Peyer's patch (tissue), 4 donors: ENCODE results near the gene CASP8AP2. TPM values are rescaled to one million over a fixed set of nuclear protein-coding genes. Genes with fewer than 3 reads are reported as not detected.
"Not testable (repeated sequence)": the region's sequence is repeated elsewhere in the genome, so short reads cannot be mapped to it uniquely, and the experiment has no call there.

Experiments used
- DNase-seq, 3 donors: peaks; one replicate each; pipeline ENCODE4 v3.0.0-alpha.2; 2017 to 2019
- H3K27ac ChIP-seq, 4 donors: fragments of 200-600 bp; sonication (generic); one replicate each; pipeline ENCODE4 v1.5.1; 2016 to 2019
- H3K27me3 ChIP-seq, 2 donors: fragments of 200-600 bp; sonication (generic); one replicate each; pipeline ENCODE4 v1.5.1; 2019
- H3K36me3 ChIP-seq, 3 donors: fragments of 200-600 bp; sonication (generic); one replicate each; pipeline ENCODE4 v1.5.1; 2016 to 2019
- H3K4me1 ChIP-seq, 4 donors: fragments of 200-600 bp; sonication (generic); one replicate each; pipeline ENCODE4 v1.5.1; 2016 to 2019
- H3K4me3 ChIP-seq, 4 donors: fragments of 200-600 bp; sonication (generic); 1 replicate in 3 of 4; 2 replicates in 1 of 4; pipeline ENCODE4 v1.5.1; 2016 to 2019; ENCODE audit warnings: mild to moderate bottlenecking in 1 of 4
- H3K9me3 ChIP-seq, 4 donors: fragments of 200-600 bp; sonication (generic); one replicate each; pipeline ENCODE4 v1.5.1; 2016 to 2019; ENCODE audit warnings: mild to moderate bottlenecking in 1 of 4
- CTCF ChIP-seq, 6 experiments: fragments of 450-650 bp in 4 of 6; fragments of 200-600 bp in 2 of 6; sonication (generic) in 1 of 6; IDR thresholded peaks; one replicate each; pipeline ENCODE4 v1.5.1; 2017 to 2019; ENCODE audit warnings: antibody characterized with exemption in 6 of 6, mild to moderate bottlenecking in 3 of 6, moderate library complexity in 1 of 6
- POLR2A ChIP-seq, 2 donors: fragments of 450-650 bp; IDR thresholded peaks; one replicate each; pipeline ENCODE4 v1.5.1; 2017; ENCODE audit warnings: antibody characterized with exemption in 2 of 2, mild to moderate bottlenecking in 2 of 2, moderate library complexity in 2 of 2
- total RNA-seq, 4 donors: library from RNA; depleted of rRNA; stranded (reverse); fragments of >200 nt; gene quantifications; one replicate each; pipeline ENCODE4 v1.1.0, GENCODE V29; 2016

Gene CASP8AP2
- total RNA-seq, 4 donors from 2014 or later = 15.9 to 33.0 (median 19.2) TPM

- H3K36me3 ChIP-seq = no peaks in the 10 kb centered on the region
- H3K27ac ChIP-seq = no peak overlapping the region
- no peak for DNase-seq
- peaks cover 0 to 7% (median 0%) of the 10 kb centered on the region in 4 donors for H3K4me1 ChIP-seq
- H3K9me3 ChIP-seq = no peaks in the 10 kb centered on the region
- no peak overlapping the region for H3K4me3 ChIP-seq
- TF ChIP-seq POLR2A (IDR thresholded peaks at IDR 0.05) (no peak), CTCF (IDR thresholded peaks at IDR 0.05) (no peak)
- no peaks in the 10 kb centered on the region for H3K27me3 ChIP-seq
These were observed 3.6 kb upstream of the CASP8AP2 start for GRCh38 chr6:89826029-89826528.

- H3K4me1 ChIP-seq, H3K9me3 ChIP-seq, H3K27me3 ChIP-seq, H3K36me3 ChIP-seq, DNase-seq: not testable (repeated sequence)
- Histone ChIP-seq H3K27ac (peak overlapping the region; percentile 87 to 92 (median 90)), H3K4me3 (peak overlapping the region; percentile 78 to 93 (median 86))
These were observed 1.1 kb upstream of the CASP8AP2 start for GRCh38 chr6:89828475-89828987.

- H3K27me3 ChIP-seq = no peaks in the 10 kb centered on the region
- H3K9me3 ChIP-seq = no peaks in the 10 kb centered on the region
- peak overlapping the region; percentile 87 to 92 (median 90) for H3K27ac ChIP-seq
- peak in 1 of 3 donors; percentile 50 for DNase-seq
- TF ChIP-seq CTCF (IDR thresholded peaks at IDR 0.05) (no peak), POLR2A (IDR thresholded peaks at IDR 0.05) (peak in 1 of 2 donors; percentile 17)
- H3K4me3 ChIP-seq = peak overlapping the region; percentile 78 to 93 (median 86)
- H3K36me3 ChIP-seq = peaks cover 0 to 9% (median 0%) of the 10 kb centered on the region in 3 donors
- peaks cover 0 to 7% (median 0%) of the 10 kb centered on the region in 4 donors for H3K4me1 ChIP-seq
These were observed 650 bp upstream of the CASP8AP2 start for GRCh38 chr6:89828988-89829471.

GRCh38 chr6:89830170-89830809 lies 610 bp downstream of the CASP8AP2 start:
- H3K4me1 ChIP-seq = peaks cover 0 to 7% (median 2%) of the 10 kb centered on the region in 4 donors
- H3K4me3 ChIP-seq = peak overlapping the region; percentile 78 to 93 (median 86)
- TF ChIP-seq CTCF (IDR thresholded peaks at IDR 0.05) = no peak
- no peak for TF ChIP-seq POLR2A (IDR thresholded peaks at IDR 0.05)
- H3K36me3 ChIP-seq = peaks cover 0 to 9% (median 0%) of the 10 kb centered on the region in 3 donors
- DNase-seq = no peak
- H3K27me3 ChIP-seq = no peaks in the 10 kb centered on the region
- no peaks in the 10 kb centered on the region for H3K9me3 ChIP-seq
- H3K27ac ChIP-seq = peak overlapping the region; percentile 77 to 89 (median 84)

GRCh38 chr6:89834884-89835792 lies 5.5 kb downstream of the CASP8AP2 start:
- TF ChIP-seq POLR2A (IDR thresholded peaks at IDR 0.05) = no peak
- no peak for TF ChIP-seq CTCF (IDR thresholded peaks at IDR 0.05)
- DNase-seq = peak in 2 of 3 donors; percentile 61
- peaks cover 0 to 7% (median 5%) of the 10 kb centered on the region in 4 donors for H3K4me1 ChIP-seq

More at GRCh38 chr6:89834884-89835792, 5.5 kb downstream of the CASP8AP2 start:
- Histone ChIP-seq H3K4me3 (no peak overlapping the region), H3K27ac (peak overlapping the region in 2 of 4 donors; percentile 1 to 53), H3K36me3 (peaks cover 0 to 9% (median 0%) of the 10 kb centered on the region in 3 donors), H3K27me3 (no peaks in the 10 kb centered on the region), H3K9me3 (no peaks in the 10 kb centered on the region)
